ENCODE data around the gene CD58. TPM values are rescaled to one million over a fixed set of nuclear protein-coding genes. Genes with fewer than 3 reads are reported as not detected.

CD58 gene
- polyA plus RNA-seq, 1 of the 3 experiments (the other 2 are of a cell fraction) = 18.1 TPM

- Histone ChIP-seq H3K27ac (ENCODE audit: low read depth in 2 of 2, low read length in 1 of 2) (no peak overlapping the region), H3K36me3 (replicated peaks in 1 of 2; ENCODE audit: control insufficient read depth in 1 of 2, insufficient read depth in 2 of 2, low read length in 1 of 2) (peaks cover 0 to 5% of the 10 kb centered on the region in 2 experiments), H3K9me3 (no peaks in the 10 kb centered on the region), H4K20me1 (ENCODE audit: insufficient read depth) (no peaks in the 10 kb centered on the region), H3K4me1 (ENCODE audit: control insufficient read depth in 1 of 2, insufficient read depth in 2 of 2, low read depth in 1 of 2, low read length in 1 of 2) (no peaks in the 10 kb centered on the region), H3K27me3 (ENCODE audit: insufficient read depth) (no peaks in the 10 kb centered on the region), H2AFZ (ENCODE audit: low read depth) (no peak overlapping the region), H3K4me3 (ENCODE audit: low read depth in 2 of 2, low read length in 1 of 2) (no peak overlapping the region), H3F3A (replicated peaks; ENCODE audit: insufficient read depth) (no peaks in the 10 kb centered on the region), H3K4me2 (no peak overlapping the region), H3K9me2 (no peaks in the 10 kb centered on the region), H3K9ac (no peak overlapping the region), H3K79me2 (ENCODE audit: insufficient read depth) (0 out of 2 replicates have a peak, but pooled peaks cover 4% of the 10 kb centered on the region)
- ChIA-PET CTCF (interaction anchor here (1.5 kb wide), 1 partner anchor 407 kb away, joined by 4 read pairs; no protein-coding TSS in a partner anchor), POLR2A (no interaction called here)
- 94% methylated on average over 2 of the region's 2 CpGs for WGBS (ENCODE audit: low lambda C conversion rate)
- TF ChIP-seq CHD2 (IDR thresholded peaks at IDR 0.05; ENCODE audit: low read length, partially characterized antibody) (no peak), MAX (IDR thresholded peaks at IDR 0.05; ENCODE audit: low read depth) (no peak), TCF12 (IDR thresholded peaks at IDR 0.05) (no peak), USF1 (IDR thresholded peaks at IDR 0.05; ENCODE audit: borderline replicate concordance, low read depth) (no peak), MXI1 (IDR thresholded peaks at IDR 0.05; ENCODE audit: low read depth, low read length) (no peak), MEF2A (IDR thresholded peaks at IDR 0.05; ENCODE audit: borderline replicate concordance, low read depth) (no peak), JUND (IDR thresholded peaks at IDR 0.05) (no peak), RXRA (IDR thresholded peaks at IDR 0.05; ENCODE audit: borderline replicate concordance, low read depth) (no peak), NRF1 (IDR thresholded peaks at IDR 0.05; ENCODE audit: low read depth, low read length) (no peak), ZBTB33 (IDR thresholded peaks at IDR 0.05; ENCODE audit: borderline replicate concordance, low read depth) (no peak)
- no peak for DNase-seq
Measured at GRCh38 chr1:116545359-116545705, 25.5 kb downstream of the CD58 start.

- CTCF ChIA-PET = interaction anchor here (1.5 kb wide), 1 partner anchor 406 kb away, joined by 4 read pairs; no protein-coding TSS in a partner anchor
- 96% methylated on average over 6 of the region's 8 CpGs for WGBS (ENCODE audit: low lambda C conversion rate)
- no peak for TF ChIP-seq RAD21 (IDR thresholded peaks at IDR 0.05; ENCODE audit: low read length)
- no peak for TF ChIP-seq GATA2 (CRISPR knock-in tag; IDR thresholded peaks at IDR 0.05)
- no peak for TF ChIP-seq MEF2A (IDR thresholded peaks at IDR 0.05; ENCODE audit: borderline replicate concordance, low read depth)
- TF ChIP-seq GABPA (IDR thresholded peaks at IDR 0.05; ENCODE audit: low read depth) = no peak
- TF ChIP-seq TCF12 (IDR thresholded peaks at IDR 0.05) = no peak
- TF ChIP-seq USF2 (IDR thresholded peaks at IDR 0.05; ENCODE audit: borderline replicate concordance, low read depth, low read length) = no peak
- TF ChIP-seq EP300 (IDR thresholded peaks at IDR 0.05; ENCODE audit: borderline replicate concordance in 1 of 2, low read depth in 1 of 2, low read length in 1 of 2) = no peak
- TF ChIP-seq MAX (IDR thresholded peaks at IDR 0.05; ENCODE audit: low read depth) = no peak
- TF ChIP-seq SIN3A (IDR thresholded peaks at IDR 0.05; ENCODE audit: borderline replicate concordance, low read depth, low read length) = no peak
- TF ChIP-seq RXRA (IDR thresholded peaks at IDR 0.05; ENCODE audit: borderline replicate concordance, low read depth) = no peak
- no peak for TF ChIP-seq CTCF (IDR thresholded peaks at IDR 0.05)
- TF ChIP-seq CHD2 (IDR thresholded peaks at IDR 0.05; ENCODE audit: low read length, partially characterized antibody) = no peak
- no peak for TF ChIP-seq IRF3 (IDR thresholded peaks at IDR 0.05; ENCODE audit: low read depth, low read length)
Measured at GRCh38 chr1:116544588-116545358, 26.1 kb downstream of the CD58 start.

More at GRCh38 chr1:116544588-116545358, 26.1 kb downstream of the CD58 start:
- Histone ChIP-seq H3K36me3 (replicated peaks in 1 of 2; ENCODE audit: control insufficient read depth in 1 of 2, insufficient read depth in 2 of 2, low read length in 1 of 2) (peaks cover 0 to 5% of the 10 kb centered on the region in 2 experiments), H3K9me3 (no peaks in the 10 kb centered on the region), H3K4me1 (ENCODE audit: control insufficient read depth in 1 of 2, insufficient read depth in 2 of 2, low read depth in 1 of 2, low read length in 1 of 2) (no peaks in the 10 kb centered on the region), H3F3A (replicated peaks; ENCODE audit: insufficient read depth) (no peaks in the 10 kb centered on the region), H3K4me2 (no peak overlapping the region), H3K9ac (no peak overlapping the region), H3K27me3 (ENCODE audit: insufficient read depth) (no peaks in the 10 kb centered on the region), H2AFZ (ENCODE audit: low read depth) (no peak overlapping the region), H3K79me2 (ENCODE audit: insufficient read depth) (0 out of 2 replicates have a peak, but pooled peaks cover 4% of the 10 kb centered on the region), H3K9me2 (no peaks in the 10 kb centered on the region), H3K27ac (ENCODE audit: low read depth in 2 of 2, low read length in 1 of 2) (no peak overlapping the region), H4K20me1 (ENCODE audit: insufficient read depth) (no peaks in the 10 kb centered on the region), H3K4me3 (ENCODE audit: low read depth in 2 of 2, low read length in 1 of 2) (no peak overlapping the region)
- no peak for DNase-seq
- POLR2A ChIA-PET = no interaction called here
